ENCODE measurements around the gene KCNG2.

GRCh38 chr18:79784071-79784913, 13.4 kb upstream of the KCNG2 start:
- no peak for TF ChIP-seq EZH2phosphoT487 (conservative IDR thresholded peaks at IDR 0.05; ENCODE audit: low read length)
- TF ChIP-seq, protein P1, sequence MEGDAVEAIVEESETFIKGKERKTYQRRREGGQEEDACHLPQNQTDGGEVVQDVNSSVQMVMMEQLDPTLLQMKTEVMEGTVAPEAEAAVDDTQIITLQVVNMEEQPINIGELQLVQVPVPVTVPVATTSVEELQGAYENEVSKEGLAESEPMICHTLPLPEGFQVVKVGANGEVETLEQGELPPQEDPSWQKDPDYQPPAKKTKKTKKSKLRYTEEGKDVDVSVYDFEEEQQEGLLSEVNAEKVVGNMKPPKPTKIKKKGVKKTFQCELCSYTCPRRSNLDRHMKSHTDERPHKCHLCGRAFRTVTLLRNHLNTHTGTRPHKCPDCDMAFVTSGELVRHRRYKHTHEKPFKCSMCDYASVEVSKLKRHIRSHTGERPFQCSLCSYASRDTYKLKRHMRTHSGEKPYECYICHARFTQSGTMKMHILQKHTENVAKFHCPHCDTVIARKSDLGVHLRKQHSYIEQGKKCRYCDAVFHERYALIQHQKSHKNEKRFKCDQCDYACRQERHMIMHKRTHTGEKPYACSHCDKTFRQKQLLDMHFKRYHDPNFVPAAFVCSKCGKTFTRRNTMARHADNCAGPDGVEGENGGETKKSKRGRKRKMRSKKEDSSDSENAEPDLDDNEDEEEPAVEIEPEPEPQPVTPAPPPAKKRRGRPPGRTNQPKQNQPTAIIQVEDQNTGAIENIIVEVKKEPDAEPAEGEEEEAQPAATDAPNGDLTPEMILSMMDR (IDR thresholded peaks at IDR 0.05; ENCODE audit: insufficient read depth, low read length, poor library complexity, severe bottlenecking): no peak

Data from SU-DHL-6 (cell line).